HepG2 (cell line): ENCODE results near the gene RAB2B. TPM values are rescaled to one million over a fixed set of nuclear protein-coding genes. Genes with fewer than 3 reads are reported as not detected.

Experiments
- ATF3 ChIP-seq: sonication (generic); formaldehyde crosslinking; IDR thresholded peaks from 2 replicates; pipeline ENCODE4 v1.4.0; 2020; ENCODE audit warnings: missing genetic modification reagents
- FOXA1 ChIP-seq, 2 experiments: fragments of 450-650 bp in 1 of 2; sonication (generic) in 1 of 2; formaldehyde crosslinking in 1 of 2; IDR thresholded peaks; 2 replicates each; pipeline versions ENCODE4 v1.4.0 to v1.6.1; 2016 to 2020; ENCODE audit warnings: missing genetic modification reagents in 1 of 2
- KLF6 ChIP-seq: IDR thresholded peaks from 2 replicates; pipeline ENCODE4 v1.8.0; 2016; ENCODE audit warnings: missing biosample characterization, missing genetic modification reagents
- MATR3 ChIP-seq: sonication (generic); formaldehyde crosslinking; IDR thresholded peaks from 2 replicates; pipeline ENCODE4 v1.4.0; 2020; ENCODE audit warnings: missing genetic modification reagents
- PCBP1 ChIP-seq: fragments of 200-400 bp; formaldehyde crosslinking; IDR thresholded peaks from 2 replicates; pipeline ENCODE4 v1.6.1; 2017; ENCODE audit warnings: mild to moderate bottlenecking, low read depth, low read length, borderline replicate concordance
- REST ChIP-seq, 2 experiments: IDR thresholded peaks; 2 replicates each; pipeline ENCODE4 v1.6.1; 2011 to 2012; ENCODE audit warnings: low read length in 2 of 2, borderline replicate concordance in 1 of 2, low read depth in 1 of 2, mild to moderate bottlenecking in 1 of 2, moderate library complexity in 1 of 2
- RORA ChIP-seq: sonication (generic); formaldehyde crosslinking; IDR thresholded peaks from 2 replicates; pipeline ENCODE4 v1.5.0; 2020; ENCODE audit warnings: mild to moderate bottlenecking, missing genetic modification reagents, moderate library complexity
- SP2 ChIP-seq: sonication (generic); formaldehyde crosslinking; IDR thresholded peaks from 2 replicates; pipeline ENCODE4 v1.5.1; 2020; ENCODE audit warnings: mild to moderate bottlenecking, missing genetic modification reagents
- TCF7 ChIP-seq: sonication (generic); IDR thresholded peaks from 2 replicates; pipeline ENCODE4 v1.6.1; 2016; ENCODE audit warnings: antibody characterized with exemption, low read depth
- ZNF143 ChIP-seq: sonication (generic); formaldehyde crosslinking; IDR thresholded peaks from 2 replicates; pipeline ENCODE4 v1.4.0; 2020; ENCODE audit warnings: missing genetic modification reagents
- ZNF530 ChIP-seq: sonication (generic); formaldehyde crosslinking; IDR thresholded peaks from 2 replicates; pipeline ENCODE4 v1.5.0; 2020; ENCODE audit warnings: low read depth, mild to moderate bottlenecking, missing genetic modification reagents
- ZNF619 ChIP-seq: sonication (generic); formaldehyde crosslinking; IDR thresholded peaks from 2 replicates; pipeline ENCODE4 v1.4.0; 2020; ENCODE audit warnings: mild to moderate bottlenecking, missing genetic modification reagents
- ZNF724P ChIP-seq: sonication (generic); formaldehyde crosslinking; IDR thresholded peaks from 2 replicates; pipeline ENCODE4 v1.8.0; 2022; ENCODE audit warnings: missing genetic modification reagents, borderline replicate concordance
- polyA plus RNA-seq, 8 experiments: library from polyadenylated mRNA; depleted of rRNA in 3 of 8; stranded (reverse) in 7 of 8; unstranded in 1 of 8; fragments of >200 nt; fragmentation: Illumina TruSeq in 4 of 8; extraction: Trizol in 4 of 8; gene quantifications; 2 replicates each; pipeline versions ENCODE4 v1.2.1 to v1.2.3, GENCODE V29; 2011 to 2016; ENCODE audit warnings: low read depth in 4 of 8, missing spikeins in 1 of 8, mixed read lengths in 1 of 8; ENCODE audit not compliant: insufficient read depth in 1 of 8
- total RNA-seq, 5 experiments: library from RNA; depleted of rRNA; stranded (reverse); fragments of >200 nt; fragmentation: Illumina TruSeq; extraction: Trizol; gene quantifications; 2 replicates each; pipeline ENCODE4 v1.2.3, GENCODE V29; 2016; ENCODE audit warnings: low read depth in 1 of 5
- TF ChIP-seq, protein P1 (sequence below): sonication (generic); formaldehyde crosslinking; IDR thresholded peaks from 2 replicates; pipeline ENCODE4 v1.4.0; 2020; ENCODE audit warnings: missing genetic modification reagents
- TF ChIP-seq, protein P2 (sequence below): sonication (generic); formaldehyde crosslinking; IDR thresholded peaks from 2 replicates; pipeline ENCODE4 v1.4.0; 2020; ENCODE audit warnings: missing genetic modification reagents, borderline replicate concordance

The RAB2B gene
- total and polyA plus RNA-seq, 2 of the 13 experiments (the other 11 are each of a cell fraction or from before 2014, with no cell fraction given) = 36.0 to 60.6 TPM

DNA sequence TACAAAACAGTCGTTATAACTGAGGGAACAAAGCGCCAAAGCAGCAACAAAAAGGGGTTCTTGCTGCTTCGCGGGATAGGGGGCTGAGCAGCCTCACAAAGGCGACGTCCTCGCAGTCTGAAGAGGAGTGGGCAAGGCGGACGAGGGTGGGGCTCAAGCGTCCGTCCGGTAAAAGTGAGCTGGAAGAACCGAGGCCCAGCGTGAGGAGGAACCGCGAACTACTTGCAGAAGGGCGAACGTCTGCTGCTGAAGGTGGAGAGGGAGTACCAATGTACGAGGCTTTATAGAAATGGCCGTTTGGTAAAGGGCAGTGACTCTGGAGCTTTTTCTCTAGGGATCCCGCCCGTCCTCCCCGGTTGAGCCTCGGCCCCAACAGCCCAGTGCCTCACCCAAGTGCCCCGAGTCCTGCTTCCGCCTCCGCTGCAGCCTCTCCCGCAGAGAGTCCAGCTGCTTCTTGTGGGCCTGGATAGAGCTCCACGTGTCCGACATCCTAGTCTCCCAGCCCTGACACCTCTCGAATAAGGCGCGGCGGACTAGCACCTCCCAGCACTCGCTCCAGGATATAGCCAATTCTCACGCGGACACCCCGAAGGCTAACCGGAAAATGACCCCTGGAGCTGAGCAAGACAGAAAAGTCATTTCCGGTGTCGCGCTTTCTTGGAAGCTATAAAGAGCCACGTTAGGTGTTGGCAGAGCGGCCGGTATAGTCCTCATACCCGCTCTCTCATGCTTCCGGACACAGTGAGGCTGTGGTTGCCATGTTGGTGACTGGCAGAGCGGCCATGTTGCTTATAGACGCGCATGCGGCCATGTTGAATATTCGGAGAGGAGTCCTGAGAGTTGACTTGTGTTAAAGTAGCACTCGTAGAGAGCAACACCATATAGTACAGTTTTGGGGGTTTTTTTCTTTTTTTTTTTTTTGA lies 34.2 kb upstream of the RAB2B start, which contains the start of gene METTL3 (continued):
- TF ChIP-seq SP2 (CRISPR knock-in tag) (peak; percentile 71), ATF3 (no peak; the same call in 1 of the 2 replicates), ZNF143 (CRISPR knock-in tag) (peak; percentile 66), ZNF530 (CRISPR knock-in tag) (peak; percentile 87; the same call in 1 of the 2 replicates), PCBP1 (no peak), FOXA1 (IDR thresholded peaks at IDR 0.05) (no peak), FOXA1 (CRISPR knock-in tag; IDR thresholded peaks at IDR 0.05) (peak; percentile 62), REST (IDR thresholded peaks at IDR 0.05; ENCODE audit: borderline replicate concordance in 1 of 2, low read depth in 1 of 2, low read length in 2 of 2) (no peak), ZNF619 (peak; percentile 45; the same call in 1 of the 2 replicates), MATR3 (CRISPR knock-in tag) (no peak), RORA (CRISPR knock-in tag) (no peak), KLF6 (CRISPR knock-in tag) (peak; percentile 61), ZNF724P (CRISPR knock-in tag) (peak; percentile 90; the same call in 1 of the 2 replicates), TCF7 (no peak)
- TF ChIP-seq, protein P1, sequence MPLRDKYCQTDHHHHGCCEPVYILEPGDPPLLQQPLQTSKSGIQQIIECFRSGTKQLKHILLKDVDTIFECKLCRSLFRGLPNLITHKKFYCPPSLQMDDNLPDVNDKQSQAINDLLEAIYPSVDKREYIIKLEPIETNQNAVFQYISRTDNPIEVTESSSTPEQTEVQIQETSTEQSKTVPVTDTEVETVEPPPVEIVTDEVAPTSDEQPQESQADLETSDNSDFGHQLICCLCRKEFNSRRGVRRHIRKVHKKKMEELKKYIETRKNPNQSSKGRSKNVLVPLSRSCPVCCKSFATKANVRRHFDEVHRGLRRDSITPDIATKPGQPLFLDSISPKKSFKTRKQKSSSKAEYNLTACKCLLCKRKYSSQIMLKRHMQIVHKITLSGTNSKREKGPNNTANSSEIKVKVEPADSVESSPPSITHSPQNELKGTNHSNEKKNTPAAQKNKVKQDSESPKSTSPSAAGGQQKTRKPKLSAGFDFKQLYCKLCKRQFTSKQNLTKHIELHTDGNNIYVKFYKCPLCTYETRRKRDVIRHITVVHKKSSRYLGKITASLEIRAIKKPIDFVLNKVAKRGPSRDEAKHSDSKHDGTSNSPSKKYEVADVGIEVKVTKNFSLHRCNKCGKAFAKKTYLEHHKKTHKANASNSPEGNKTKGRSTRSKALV = no peak
- TF ChIP-seq, protein P2, sequence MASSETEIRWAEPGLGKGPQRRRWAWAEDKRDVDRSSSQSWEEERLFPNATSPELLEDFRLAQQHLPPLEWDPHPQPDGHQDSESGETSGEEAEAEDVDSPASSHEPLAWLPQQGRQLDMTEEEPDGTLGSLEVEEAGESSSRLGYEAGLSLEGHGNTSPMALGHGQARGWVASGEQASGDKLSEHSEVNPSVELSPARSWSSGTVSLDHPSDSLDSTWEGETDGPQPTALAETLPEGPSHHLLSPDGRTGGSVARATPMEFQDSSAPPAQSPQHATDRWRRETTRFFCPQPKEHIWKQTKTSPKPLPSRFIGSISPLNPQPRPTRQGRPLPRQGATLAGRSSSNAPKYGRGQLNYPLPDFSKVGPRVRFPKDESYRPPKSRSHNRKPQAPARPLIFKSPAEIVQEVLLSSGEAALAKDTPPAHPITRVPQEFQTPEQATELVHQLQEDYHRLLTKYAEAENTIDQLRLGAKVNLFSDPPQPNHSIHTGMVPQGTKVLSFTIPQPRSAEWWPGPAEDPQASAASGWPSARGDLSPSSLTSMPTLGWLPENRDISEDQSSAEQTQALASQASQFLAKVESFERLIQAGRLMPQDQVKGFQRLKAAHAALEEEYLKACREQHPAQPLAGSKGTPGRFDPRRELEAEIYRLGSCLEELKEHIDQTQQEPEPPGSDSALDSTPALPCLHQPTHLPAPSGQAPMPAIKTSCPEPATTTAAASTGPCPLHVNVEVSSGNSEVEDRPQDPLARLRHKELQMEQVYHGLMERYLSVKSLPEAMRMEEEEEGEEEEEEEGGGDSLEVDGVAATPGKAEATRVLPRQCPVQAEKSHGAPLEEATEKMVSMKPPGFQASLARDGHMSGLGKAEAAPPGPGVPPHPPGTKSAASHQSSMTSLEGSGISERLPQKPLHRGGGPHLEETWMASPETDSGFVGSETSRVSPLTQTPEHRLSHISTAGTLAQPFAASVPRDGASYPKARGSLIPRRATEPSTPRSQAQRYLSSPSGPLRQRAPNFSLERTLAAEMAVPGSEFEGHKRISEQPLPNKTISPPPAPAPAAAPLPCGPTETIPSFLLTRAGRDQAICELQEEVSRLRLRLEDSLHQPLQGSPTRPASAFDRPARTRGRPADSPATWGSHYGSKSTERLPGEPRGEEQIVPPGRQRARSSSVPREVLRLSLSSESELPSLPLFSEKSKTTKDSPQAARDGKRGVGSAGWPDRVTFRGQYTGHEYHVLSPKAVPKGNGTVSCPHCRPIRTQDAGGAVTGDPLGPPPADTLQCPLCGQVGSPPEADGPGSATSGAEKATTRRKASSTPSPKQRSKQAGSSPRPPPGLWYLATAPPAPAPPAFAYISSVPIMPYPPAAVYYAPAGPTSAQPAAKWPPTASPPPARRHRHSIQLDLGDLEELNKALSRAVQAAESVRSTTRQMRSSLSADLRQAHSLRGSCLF = no peak
